NK-92 (cell line): ENCODE results near the gene C20orf96.
"Not testable (repeated sequence)": the region's sequence is repeated elsewhere in the genome, so short reads cannot be mapped to it uniquely, and the experiment has no call there.

Experiments
- DNase-seq: peaks from one replicate; lab custom pipeline; 2025; ENCODE audit not compliant: unreplicated experiment; lab: John Stamatoyannopoulos, UW

The C20orf96 gene

GRCh38 chr20:237929-238328, 52.6 kb downstream of the C20orf96 start:
- no peak for DNase-seq

DNA sequence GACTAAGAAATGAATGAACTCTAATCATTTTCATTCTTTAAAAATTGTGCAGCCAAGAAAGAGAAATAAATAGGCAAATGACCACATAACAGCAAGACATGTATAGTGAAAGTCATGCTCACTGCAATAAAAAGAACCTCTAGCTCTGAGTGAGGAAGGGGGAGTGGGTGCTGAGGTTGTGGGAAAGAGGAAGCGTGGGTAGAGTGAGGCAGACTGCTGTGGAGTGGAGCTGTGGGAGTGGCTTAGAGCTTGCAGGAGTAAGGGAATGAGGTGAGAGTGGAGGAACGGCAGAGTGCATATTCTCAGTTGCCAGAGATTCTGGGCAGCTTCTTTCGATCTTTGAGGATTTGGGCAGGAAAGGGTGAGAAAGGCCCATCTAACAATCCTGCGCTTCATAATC, 53.1 kb downstream of the C20orf96 start:
- DNase-seq: no peak

DNA sequence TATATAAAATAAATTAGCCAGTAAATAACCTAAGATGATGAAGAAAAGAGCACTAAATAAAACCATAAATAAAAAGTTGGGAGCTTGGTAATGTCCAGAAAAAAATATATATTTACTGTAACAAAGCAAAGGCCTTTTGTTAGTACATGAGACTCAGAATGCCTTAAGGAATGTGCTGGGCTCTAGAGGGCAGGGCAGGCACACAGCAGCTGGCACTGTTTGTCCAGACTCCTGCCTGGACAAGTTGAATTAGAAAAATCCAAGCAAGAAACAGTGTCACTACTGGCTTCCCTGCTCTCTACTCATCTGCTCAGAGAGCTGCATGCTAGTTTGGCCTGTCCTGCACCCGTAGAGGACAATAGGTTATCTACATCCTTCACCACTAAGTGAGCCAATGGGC, 54.7 kb downstream of the C20orf96 start:
- no peak for DNase-seq

DNA sequence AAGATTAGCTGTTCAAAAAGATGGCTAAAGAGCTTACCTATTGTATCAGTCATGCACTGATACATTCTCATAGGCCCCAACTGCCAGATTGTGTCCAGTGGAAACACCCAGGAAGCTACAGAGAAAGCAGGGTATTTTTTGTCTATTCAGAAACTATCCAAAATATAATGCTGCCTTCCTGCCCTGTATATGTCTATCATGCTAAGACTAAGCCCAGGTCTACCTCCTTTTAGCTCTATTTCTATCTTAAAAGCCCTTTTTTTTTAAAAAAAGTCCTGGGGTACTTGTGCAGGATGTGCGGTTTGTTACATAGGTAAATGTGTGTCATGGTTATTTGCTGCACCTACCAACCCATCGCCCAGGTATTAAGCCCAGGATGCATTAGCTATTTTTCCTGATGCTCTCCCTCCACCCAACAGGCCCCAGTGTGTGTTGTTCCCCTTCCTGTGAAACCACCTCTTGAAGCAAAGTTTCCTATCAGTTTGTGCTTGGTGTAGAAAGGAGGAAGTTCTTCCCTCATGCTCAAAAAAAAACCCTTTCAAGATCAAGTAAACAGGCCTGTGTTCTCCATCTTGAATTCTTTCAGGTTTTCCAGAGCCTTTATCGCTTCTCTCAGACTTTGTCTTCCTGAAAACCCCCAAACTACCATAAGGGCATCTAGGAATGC, 63.0 kb downstream of the C20orf96 start:
- DNase-seq: no peak

DNA sequence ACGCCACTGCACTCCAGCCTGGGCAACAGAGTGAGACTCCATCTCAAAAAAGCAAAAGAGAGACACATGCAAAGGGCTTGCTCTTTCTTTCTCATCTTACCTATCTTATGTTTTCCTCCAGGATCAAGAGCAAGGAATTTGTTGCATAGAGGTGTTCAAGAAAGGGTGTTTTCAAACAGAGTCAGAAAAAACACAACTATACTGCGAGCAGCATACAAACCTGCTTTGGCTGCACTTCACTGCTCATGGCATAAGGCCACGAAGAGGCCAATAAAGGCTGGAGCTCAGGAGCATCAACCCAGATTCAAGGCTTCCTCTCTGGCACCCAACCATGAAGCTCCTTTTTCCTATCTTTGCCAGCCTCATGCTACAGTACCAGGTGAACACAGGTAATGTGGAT, 63.6 kb downstream of the C20orf96 start, which contains the start of gene DEFB129:
DEFB129 (plus strand) TSS at position 301 of the 400 bp plus-strand sequence; CDS start at position 332, 31 bp downstream.
- DNase-seq: no peak

DNA sequence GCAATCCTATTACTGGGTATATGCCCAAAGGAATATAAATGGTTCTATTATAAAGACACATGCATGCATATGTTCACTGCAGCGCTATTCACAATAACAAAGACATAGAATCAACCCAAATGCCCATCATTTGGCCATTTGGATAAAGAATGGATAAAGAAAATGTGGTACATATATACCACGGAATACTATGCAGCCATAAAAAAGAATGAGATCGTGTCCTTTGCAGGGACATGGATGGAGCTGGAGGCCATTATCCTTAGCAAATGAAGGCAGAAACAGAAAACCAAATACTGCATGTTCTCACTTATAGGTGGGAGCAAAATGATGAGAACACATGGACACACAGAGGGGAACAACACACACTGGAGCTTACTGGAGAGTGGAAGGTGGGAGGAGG, 64.7 kb downstream of the C20orf96 start:
- DNase-seq: not testable (repeated sequence)

DNA sequence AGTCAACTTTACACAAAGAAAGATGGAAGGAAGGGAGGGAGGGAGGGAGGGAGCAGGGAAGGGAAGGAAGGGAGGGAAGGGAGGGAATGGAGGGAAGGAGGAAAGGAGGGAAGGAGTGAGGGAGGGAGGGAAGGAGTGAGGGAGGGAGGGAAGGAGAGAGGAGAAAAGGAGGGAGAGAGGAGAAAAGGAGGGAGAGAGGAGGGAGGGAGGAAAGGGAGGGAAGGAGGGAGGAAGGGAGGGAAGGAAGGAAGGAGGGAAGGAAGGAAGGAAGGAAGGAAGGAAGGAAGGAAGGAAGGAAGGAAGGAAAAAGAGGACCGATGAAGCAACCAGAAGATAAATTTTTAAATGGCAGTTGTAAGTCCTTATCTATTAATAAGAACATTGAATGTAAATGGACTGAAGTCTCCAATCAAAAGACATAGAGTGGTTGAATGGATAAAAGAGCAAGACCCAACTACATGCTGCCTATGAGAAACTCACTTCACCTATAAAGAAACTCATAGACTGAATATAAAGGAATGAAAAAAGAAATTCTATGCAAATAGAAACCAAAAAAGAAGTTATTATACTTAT, 69.2 kb downstream of the C20orf96 start:
- no peak for DNase-seq
